ENCODE measurements around the gene TCP11. TPM values are rescaled to one million over a fixed set of nuclear protein-coding genes. Genes with fewer than 3 reads are reported as not detected.
"Not testable (repeated sequence)": the region's sequence is repeated elsewhere in the genome, so short reads cannot be mapped to it uniquely, and the experiment has no call there.

The TCP11 gene
- total RNA-seq, 1 donor from 2014 or later: not detected

- DNase-seq (ENCODE audit: low spot score): no peak
Observed at GRCh38 chr6:35146453-35146852, 5.3 kb upstream of the TCP11 start.

GRCh38 chr6:35145757-35146156, 4.6 kb upstream of the TCP11 start:
- no peak for DNase-seq (ENCODE audit: low spot score)

GRCh38 chr6:35142588-35143569, 1.7 kb upstream of the TCP11 start:
- DNase-seq (ENCODE audit: low spot score): no peak

GRCh38 chr6:35140639-35141006, 516 bp downstream of the TCP11 start:
- DNase-seq (ENCODE audit: low spot score): no peak

- DNase-seq (ENCODE audit: low spot score): no peak
Observed at GRCh38 chr6:35139924-35140638, 1.1 kb downstream of the TCP11 start.

GRCh38 chr6:35139470-35139869, 1.7 kb downstream of the TCP11 start:
- DNase-seq (ENCODE audit: low spot score): no peak

GRCh38 chr6:35138191-35138590, 2.9 kb downstream of the TCP11 start:
- not testable (repeated sequence) for DNase-seq (ENCODE audit: low spot score)

- DNase-seq (ENCODE audit: low spot score): no peak
Observed at GRCh38 chr6:35136185-35136584, 5.0 kb downstream of the TCP11 start.

GRCh38 chr6:35128496-35128895, 12.6 kb downstream of the TCP11 start:
- no peak for DNase-seq (ENCODE audit: low spot score)

- DNase-seq (ENCODE audit: low spot score): no peak
Observed at GRCh38 chr6:35128042-35128441, 13.1 kb downstream of the TCP11 start.

GRCh38 chr6:35124356-35124755, 16.8 kb downstream of the TCP11 start:
- DNase-seq (ENCODE audit: low spot score): no peak

- DNase-seq (ENCODE audit: low spot score): no peak
Observed at GRCh38 chr6:35120746-35121145, 20.4 kb downstream of the TCP11 start.

GRCh38 chr6:35108309-35108885, 32.7 kb downstream of the TCP11 start:
- no peak for DNase-seq (ENCODE audit: low spot score)

- not testable (repeated sequence) for DNase-seq (ENCODE audit: low spot score)
Observed at GRCh38 chr6:35107761-35108160, 33.4 kb downstream of the TCP11 start.

- not testable (repeated sequence) for DNase-seq (ENCODE audit: low spot score)
Observed at GRCh38 chr6:35107208-35107607, 33.9 kb downstream of the TCP11 start.

GRCh38 chr6:35106061-35106460, 35.1 kb downstream of the TCP11 start:
- not testable (repeated sequence) for DNase-seq (ENCODE audit: low spot score)

GRCh38 chr6:35105078-35105477, 36.1 kb downstream of the TCP11 start:
- no peak for DNase-seq (ENCODE audit: low spot score)

- DNase-seq (ENCODE audit: low spot score): no peak
Observed at GRCh38 chr6:35099116-35099515, 42.0 kb downstream of the TCP11 start.

- DNase-seq (ENCODE audit: low spot score): no peak
Observed at GRCh38 chr6:35096129-35096862, 44.8 kb downstream of the TCP11 start.

GRCh38 chr6:35094183-35094582, 47.0 kb downstream of the TCP11 start:
- DNase-seq (ENCODE audit: low spot score): no peak

- no peak for DNase-seq (ENCODE audit: low spot score)
Observed at GRCh38 chr6:35093783-35094182, 47.4 kb downstream of the TCP11 start.

- DNase-seq (ENCODE audit: low spot score): no peak
Observed at GRCh38 chr6:35093118-35093445, 48.1 kb downstream of the TCP11 start.
